Fibroblast of lung (primary cell): ENCODE data around the gene ZNF366. TPM values are rescaled to one million over a fixed set of nuclear protein-coding genes. Genes with fewer than 3 reads are reported as not detected.

Experiments
- DNase-seq, 2 donors: peaks; one replicate each; pipeline versions ENCODE4 v3.0.0 to v3.0.0-alpha.2; 2010; ENCODE audit warnings: low read depth in 2 of 2
- H2AFZ ChIP-seq: 2 replicates; pipeline ENCODE4 v1.5.1; 2012; ENCODE audit warnings: low read length, control low read depth, inconsistent platforms
- H3K27ac ChIP-seq: 2 replicates; pipeline ENCODE4 v1.5.1; 2011; ENCODE audit warnings: low read length, control low read depth; ENCODE audit not compliant: insufficient read depth
- H3K27me3 ChIP-seq: 2 replicates; pipeline ENCODE4 v1.5.1; 2011; ENCODE audit warnings: mild to moderate bottlenecking, low read length; ENCODE audit not compliant: control insufficient read depth, insufficient read depth
- H3K36me3 ChIP-seq: 2 replicates; pipeline ENCODE4 v1.5.1; 2011; ENCODE audit warnings: low read length; ENCODE audit not compliant: control insufficient read depth, insufficient read depth
- H3K4me1 ChIP-seq: 2 replicates; pipeline ENCODE4 v1.5.1; 2011; ENCODE audit warnings: low read length; ENCODE audit not compliant: control insufficient read depth, insufficient read depth; ENCODE audit errors: extremely low read depth
- H3K4me2 ChIP-seq: 2 replicates; pipeline ENCODE4 v1.5.1; 2011; ENCODE audit warnings: low read length, control low read depth; ENCODE audit not compliant: insufficient read depth; ENCODE audit errors: extremely low read depth
- H3K4me3 ChIP-seq, 4 experiments: fragments of 200-600 bp in 1 of 4; sonication (generic) in 1 of 4; replicated peaks in 1 of 4; 2 replicates each; pipeline ENCODE4 v1.5.1; 2011 to 2016; ENCODE audit warnings: low read length in 4 of 4, low read depth in 3 of 4, mild to moderate bottlenecking in 3 of 4, control low read depth in 2 of 4, inconsistent platforms in 1 of 4, mixed read lengths in 1 of 4; ENCODE audit not compliant: insufficient read depth in 1 of 4; ENCODE audit errors: control extremely low read depth in 1 of 4
- H3K79me2 ChIP-seq: 2 replicates; pipeline ENCODE4 v1.5.1; 2012; ENCODE audit warnings: mild to moderate bottlenecking, low read length, inconsistent platforms; ENCODE audit not compliant: control insufficient read depth, insufficient read depth
- H3K9ac ChIP-seq: 2 replicates; pipeline ENCODE4 v1.5.1; 2011; ENCODE audit warnings: mild to moderate bottlenecking, low read length, control low read depth; ENCODE audit not compliant: insufficient read depth
- H3K9me3 ChIP-seq: 2 replicates; pipeline ENCODE4 v1.5.1; 2012; ENCODE audit warnings: low read depth, low read length; ENCODE audit not compliant: control insufficient read depth, insufficient read depth
- H4K20me1 ChIP-seq: 2 replicates; pipeline ENCODE4 v1.5.1; 2011; ENCODE audit warnings: low read length; ENCODE audit not compliant: control insufficient read depth, insufficient read depth; ENCODE audit errors: extremely low read depth
- EZH2 ChIP-seq: IDR thresholded peaks from 2 replicates; pipeline ENCODE4 v1.5.1; 2012; ENCODE audit warnings: low read length, control low read depth, mild to moderate bottlenecking; ENCODE audit errors: missing control alignments
- polyA plus RNA-seq, 2 donors: library from polyadenylated mRNA; depleted of rRNA in 1 of 2; stranded (reverse) in 1 of 2; unstranded in 1 of 2; fragments of >200 nt; gene quantifications; 2 replicates each; pipeline ENCODE4 v1.2.1, GENCODE V29; 2011 to 2012; ENCODE audit warnings: missing spikeins in 1 of 2
- total RNA-seq: library from RNA; depleted of rRNA; stranded (reverse); fragments of >200 nt; gene quantifications from 2 replicates; pipeline ENCODE4 v1.2.1, GENCODE V29; 2014
- TF ChIP-seq, protein P1 (sequence below), 2 donors: IDR thresholded peaks in 1 of 2; conservative IDR thresholded peaks in 1 of 2; 1 replicate in 1 of 2; 2 replicates in 1 of 2; pipeline ENCODE4 v1.5.1; 2011 to 2012; ENCODE audit warnings: low read length in 2 of 2, control low read depth in 1 of 2, inconsistent platforms in 1 of 2, low read depth in 1 of 2, mild to moderate bottlenecking in 1 of 2

The ZNF366 gene
- total and polyA plus RNA-seq, 2 donors (not counting 1 experiment from before 2014, with no cell fraction given), result not detected

DNA sequence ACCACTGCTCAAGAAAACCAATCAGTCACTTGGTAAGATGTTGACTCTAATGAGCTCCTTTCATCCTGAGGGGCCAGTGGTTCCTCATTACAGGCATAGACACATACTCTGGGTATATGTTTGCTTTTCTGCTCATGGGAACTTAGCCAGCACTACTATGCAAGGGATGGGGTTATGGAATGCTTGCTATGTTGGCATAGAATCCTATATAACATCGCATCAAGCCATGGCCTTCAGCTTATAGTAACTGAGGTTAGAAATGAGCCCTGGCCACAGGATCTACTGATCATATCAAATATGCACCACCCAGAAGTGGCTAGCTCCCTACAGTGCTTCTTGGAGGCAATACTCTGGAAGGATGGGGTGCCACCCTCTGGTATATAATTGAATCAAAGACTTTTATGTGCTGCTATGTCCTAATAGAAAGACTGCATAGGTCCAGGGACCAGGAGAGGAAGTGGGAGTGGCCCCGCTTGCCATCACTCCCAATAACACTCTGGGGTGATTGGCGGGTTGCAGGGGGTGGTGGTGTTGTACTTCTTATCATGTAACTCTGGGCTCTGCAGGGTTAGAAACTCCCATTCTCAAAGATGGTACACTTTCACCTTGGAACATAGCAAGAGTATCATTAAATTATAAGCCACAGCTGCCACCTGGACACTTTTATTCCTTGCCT, 70.3 kb downstream of the ZNF366 start:
- Histone ChIP-seq H3K9ac (no peak overlapping the region), H3K27ac (no peak overlapping the region), H3K9me3 (no peaks in the 10 kb centered on the region), H3K79me2 (no peaks in the 10 kb centered on the region), H4K20me1 (no peaks in the 10 kb centered on the region), H2AFZ (no peak overlapping the region), H3K4me2 (no peak overlapping the region), H3K4me3 (no peak overlapping the region), H3K36me3 (no peaks in the 10 kb centered on the region), H3K4me1 (peaks cover 4% of the 10 kb centered on the region), H3K27me3 (no peaks in the 10 kb centered on the region)
- TF ChIP-seq, protein P1, sequence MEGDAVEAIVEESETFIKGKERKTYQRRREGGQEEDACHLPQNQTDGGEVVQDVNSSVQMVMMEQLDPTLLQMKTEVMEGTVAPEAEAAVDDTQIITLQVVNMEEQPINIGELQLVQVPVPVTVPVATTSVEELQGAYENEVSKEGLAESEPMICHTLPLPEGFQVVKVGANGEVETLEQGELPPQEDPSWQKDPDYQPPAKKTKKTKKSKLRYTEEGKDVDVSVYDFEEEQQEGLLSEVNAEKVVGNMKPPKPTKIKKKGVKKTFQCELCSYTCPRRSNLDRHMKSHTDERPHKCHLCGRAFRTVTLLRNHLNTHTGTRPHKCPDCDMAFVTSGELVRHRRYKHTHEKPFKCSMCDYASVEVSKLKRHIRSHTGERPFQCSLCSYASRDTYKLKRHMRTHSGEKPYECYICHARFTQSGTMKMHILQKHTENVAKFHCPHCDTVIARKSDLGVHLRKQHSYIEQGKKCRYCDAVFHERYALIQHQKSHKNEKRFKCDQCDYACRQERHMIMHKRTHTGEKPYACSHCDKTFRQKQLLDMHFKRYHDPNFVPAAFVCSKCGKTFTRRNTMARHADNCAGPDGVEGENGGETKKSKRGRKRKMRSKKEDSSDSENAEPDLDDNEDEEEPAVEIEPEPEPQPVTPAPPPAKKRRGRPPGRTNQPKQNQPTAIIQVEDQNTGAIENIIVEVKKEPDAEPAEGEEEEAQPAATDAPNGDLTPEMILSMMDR (conservative IDR thresholded peaks at IDR 0.05 in 1 of 2, IDR thresholded peaks at IDR 0.05 in 1 of 2; ENCODE audit: low read depth in 1 of 2, low read length in 2 of 2), result no peak
- TF ChIP-seq EZH2, result no peak
- peak in 1 of 2 donors; percentile 17 for DNase-seq

DNA sequence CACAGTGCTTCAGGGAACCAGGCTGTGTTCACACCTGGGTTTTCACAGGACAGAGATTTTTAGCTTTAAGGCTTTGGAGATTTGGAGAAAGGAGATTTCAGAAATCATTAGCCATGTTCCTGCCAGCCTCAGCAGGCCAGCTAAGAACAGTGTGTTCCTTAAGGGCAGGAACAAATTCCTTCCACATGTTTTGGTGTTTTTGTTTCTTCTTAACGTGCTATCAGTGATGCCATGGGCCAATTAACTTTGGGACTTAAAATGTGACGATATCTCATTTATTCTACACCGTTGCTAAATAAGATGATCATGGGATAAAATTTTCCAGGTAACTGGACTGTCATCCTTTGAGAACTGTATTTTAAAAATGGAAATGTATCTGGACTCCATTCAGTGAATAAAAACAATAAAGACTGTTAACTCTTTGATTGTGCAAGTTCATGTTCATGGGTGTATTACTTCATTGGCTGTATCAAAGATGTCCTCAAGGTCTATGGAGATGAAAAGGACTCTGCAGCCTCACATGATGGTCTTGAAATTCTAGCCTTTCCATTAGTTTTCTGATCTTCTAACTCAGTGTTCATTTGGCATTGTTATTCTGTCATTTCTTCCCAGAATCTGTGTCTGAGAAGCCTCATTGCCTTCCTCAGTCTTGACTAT, 72.3 kb downstream of the ZNF366 start:
- DNase-seq, result no peak
- Histone ChIP-seq H4K20me1 (no peaks in the 10 kb centered on the region), H3K36me3 (no peaks in the 10 kb centered on the region), H3K27me3 (no peaks in the 10 kb centered on the region), H3K4me3 (no peak overlapping the region), H3K27ac (no peak overlapping the region), H3K9me3 (no peaks in the 10 kb centered on the region), H2AFZ (no peak overlapping the region), H3K79me2 (no peaks in the 10 kb centered on the region), H3K4me2 (no peak overlapping the region), H3K4me1 (no peaks in the 10 kb centered on the region), H3K9ac (no peak overlapping the region)
- TF ChIP-seq, protein P1 (conservative IDR thresholded peaks at IDR 0.05 in 1 of 2, IDR thresholded peaks at IDR 0.05 in 1 of 2; ENCODE audit: low read depth in 1 of 2, low read length in 2 of 2), result no peak
- no peak for TF ChIP-seq EZH2

DNA sequence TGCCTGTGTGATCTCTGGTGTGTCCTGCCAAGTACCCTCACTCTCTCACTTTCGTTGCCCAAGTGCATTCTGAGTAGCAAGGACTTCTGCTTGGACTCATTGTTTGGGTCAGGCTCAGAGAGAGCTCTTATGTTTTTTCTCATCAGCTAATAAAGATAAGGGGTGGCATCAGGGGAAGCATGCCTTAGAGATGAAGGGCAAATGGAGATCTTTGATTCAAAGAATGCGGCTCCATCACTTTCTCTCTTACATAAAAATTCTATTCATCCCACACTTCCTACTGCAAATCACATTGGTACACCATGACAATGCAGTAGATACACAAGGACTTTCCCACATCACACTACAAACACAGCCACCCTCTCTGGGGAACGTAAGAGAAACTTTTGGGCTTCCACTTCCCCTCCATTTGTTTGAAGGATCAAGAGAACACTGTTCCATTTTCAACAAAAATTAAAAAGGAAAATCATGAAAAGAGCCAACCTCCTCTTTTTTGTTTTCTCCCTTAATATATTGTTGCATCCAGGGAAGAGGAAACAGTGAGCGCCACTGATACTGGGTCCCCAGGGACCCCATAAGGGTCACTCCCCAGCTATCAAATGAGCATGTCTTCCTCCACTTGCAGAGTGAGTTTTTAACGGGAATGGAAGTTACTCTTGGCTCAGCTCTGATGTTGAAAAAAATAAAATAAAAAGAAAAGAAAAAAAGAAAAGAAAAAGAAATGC, 73.0 kb downstream of the ZNF366 start:
- H4K20me1 ChIP-seq, result no peaks in the 10 kb centered on the region
- H3K27me3 ChIP-seq, result no peaks in the 10 kb centered on the region
- no peaks in the 10 kb centered on the region for H3K36me3 ChIP-seq
- no peak overlapping the region for H2AFZ ChIP-seq
- H3K9ac ChIP-seq, result no peak overlapping the region
- no peaks in the 10 kb centered on the region for H3K4me1 ChIP-seq
- H3K27ac ChIP-seq, result no peak overlapping the region
- no peak for DNase-seq
- H3K79me2 ChIP-seq, result no peaks in the 10 kb centered on the region
- H3K4me3 ChIP-seq, result no peak overlapping the region
- no peaks in the 10 kb centered on the region for H3K9me3 ChIP-seq
- no peak for TF ChIP-seq EZH2
- TF ChIP-seq, protein P1 (conservative IDR thresholded peaks at IDR 0.05 in 1 of 2, IDR thresholded peaks at IDR 0.05 in 1 of 2; ENCODE audit: low read depth in 1 of 2, low read length in 2 of 2), result no peak
- no peak overlapping the region for H3K4me2 ChIP-seq
